Islet of Langerhans (tissue), 1 donor: Measurements from ENCODE around the gene CNOT2.

Experiments used
- FAIRE-seq: peaks from one replicate; lab custom pipeline; 2011; peaks lifted over from hg19 to GRCh38; lab: Jason Lieb, UNC

The CNOT2 gene

GRCh38 chr12:70306676-70307075, 63.4 kb downstream of the CNOT2 start:
- no peak for FAIRE-seq

- no peak for FAIRE-seq
Measured at GRCh38 chr12:70307868-70308267, 64.6 kb downstream of the CNOT2 start.

- FAIRE-seq: peak; percentile 27
Measured at GRCh38 chr12:70309348-70309747, 66.1 kb downstream of the CNOT2 start.

- no peak for FAIRE-seq
Measured at GRCh38 chr12:70314145-70314544, 70.9 kb downstream of the CNOT2 start.

- FAIRE-seq: no peak
Measured at GRCh38 chr12:70317781-70318180, 74.5 kb downstream of the CNOT2 start.

- FAIRE-seq: peak; percentile 79
Measured at GRCh38 chr12:70319605-70320004, 76.4 kb downstream of the CNOT2 start.

GRCh38 chr12:70321191-70321590, 78.0 kb downstream of the CNOT2 start:
- FAIRE-seq: no peak

GRCh38 chr12:70327541-70327940, 84.3 kb downstream of the CNOT2 start:
- no peak for FAIRE-seq

GRCh38 chr12:70329728-70330127, 86.5 kb downstream of the CNOT2 start:
- no peak for FAIRE-seq

GRCh38 chr12:70330158-70330557, 86.9 kb downstream of the CNOT2 start:
- FAIRE-seq: no peak

- peak; percentile 68 for FAIRE-seq
Measured at GRCh38 chr12:70332236-70332635, 89.0 kb downstream of the CNOT2 start.

GRCh38 chr12:70334742-70335141, 91.5 kb downstream of the CNOT2 start:
- no peak for FAIRE-seq

- no peak for FAIRE-seq
Measured at GRCh38 chr12:70338531-70338930, 95.3 kb downstream of the CNOT2 start.

GRCh38 chr12:70351076-70351475, 107.8 kb downstream of the CNOT2 start:
- FAIRE-seq: no peak

GRCh38 chr12:70353780-70354660, 110.8 kb downstream of the CNOT2 start:
- FAIRE-seq: no peak

GRCh38 chr12:70354787-70355186, 111.6 kb downstream of the CNOT2 start:
- FAIRE-seq: no peak

GRCh38 chr12:70355972-70356371, 112.7 kb downstream of the CNOT2 start:
- FAIRE-seq: no peak

GRCh38 chr12:70359458-70360197, 116.4 kb downstream of the CNOT2 start:
- FAIRE-seq: no peak

GRCh38 chr12:70360218-70360617, 117.0 kb downstream of the CNOT2 start:
- peak; percentile 68 for FAIRE-seq

- peak; percentile 21 for FAIRE-seq
Measured at GRCh38 chr12:70364695-70365397, 121.6 kb downstream of the CNOT2 start.

GRCh38 chr12:70365398-70365647, 122.1 kb downstream of the CNOT2 start:
- no peak for FAIRE-seq

GRCh38 chr12:70365648-70366518, 122.7 kb downstream of the CNOT2 start, which contains the start of gene KCNMB4:
Gene KCNMB4 (plus strand): TSS chr12:70366290. CDS start chr12:70366735, 445 bp downstream.
- no peak for FAIRE-seq
